Measurements from ENCODE around the gene SNX25.

Gene SNX25

DNA sequence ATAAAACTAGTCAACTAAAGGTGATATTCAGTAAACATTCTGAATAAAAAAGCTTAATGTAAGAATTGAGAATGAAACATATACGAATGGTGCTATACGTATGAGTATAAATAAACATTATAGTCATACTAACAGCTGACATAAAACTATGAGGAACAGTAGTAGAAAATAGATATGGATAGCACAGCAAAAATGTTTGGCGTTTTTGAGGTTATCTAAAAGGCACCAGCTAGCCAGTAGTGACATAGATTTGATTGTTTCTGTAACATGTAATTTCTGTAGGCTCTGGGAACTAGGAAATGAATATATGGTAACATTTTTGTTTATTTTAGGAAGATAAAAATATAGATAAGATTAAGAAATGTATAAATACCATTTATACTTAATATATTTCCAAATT is 69.3 kb downstream of the SNX25 start:
- Histone ChIP-seq H3K27ac (ENCODE audit: insufficient read depth, low read depth, low read length, poor library complexity, severe bottlenecking) (no peak overlapping the region), H3K4me1 (ENCODE audit: control insufficient read depth, insufficient read depth, low read length) (no peaks in the 10 kb centered on the region), H3K27me3 (ENCODE audit: control insufficient read depth, insufficient read depth, low read length, poor library complexity, severe bottlenecking) (no peaks in the 10 kb centered on the region), H3K36me3 (ENCODE audit: control insufficient read depth, insufficient read depth, low read length) (no peaks in the 10 kb centered on the region), H3K4me3 (ENCODE audit: insufficient read depth, low read depth, low read length) (no peak overlapping the region), H3K9me3 (ENCODE audit: control insufficient read depth, low read length) (no peaks in the 10 kb centered on the region)
- WGBS, 2 experiments, result 96 to 98% methylated on average over 1 to 3 of the region's 3 CpGs

DNA sequence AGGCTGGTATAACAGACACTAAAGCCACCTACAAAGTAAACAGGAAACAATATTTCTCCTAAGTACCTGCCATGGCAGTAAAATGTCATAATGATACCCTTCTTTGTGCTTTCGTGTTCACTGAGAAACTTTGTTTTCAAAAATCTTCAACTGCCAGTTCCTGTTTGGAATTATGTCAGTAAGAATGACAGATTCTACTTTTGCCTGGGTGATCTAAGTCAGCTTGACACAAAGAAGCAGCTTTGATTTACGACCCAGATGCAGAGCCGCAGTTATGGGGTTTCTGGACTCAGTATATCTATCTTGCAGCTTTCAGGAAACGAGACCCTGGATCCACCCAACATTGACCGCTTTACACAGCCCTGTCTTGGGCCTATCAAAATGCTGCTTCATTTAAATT is 71.2 kb downstream of the SNX25 start:
- H3K4me1 ChIP-seq (ENCODE audit: control insufficient read depth, insufficient read depth, low read length), result no peaks in the 10 kb centered on the region
- 93 to 96% methylated on average over 5 of the region's 5 CpGs for WGBS, 2 experiments
- H3K9me3 ChIP-seq (ENCODE audit: control insufficient read depth, low read length), result no peaks in the 10 kb centered on the region
- no peaks in the 10 kb centered on the region for H3K27me3 ChIP-seq (ENCODE audit: control insufficient read depth, insufficient read depth, low read length, poor library complexity, severe bottlenecking)
- no peaks in the 10 kb centered on the region for H3K36me3 ChIP-seq (ENCODE audit: control insufficient read depth, insufficient read depth, low read length)
- no peak overlapping the region for H3K27ac ChIP-seq (ENCODE audit: insufficient read depth, low read depth, low read length, poor library complexity, severe bottlenecking)
- no peak overlapping the region for H3K4me3 ChIP-seq (ENCODE audit: insufficient read depth, low read depth, low read length)

DNA sequence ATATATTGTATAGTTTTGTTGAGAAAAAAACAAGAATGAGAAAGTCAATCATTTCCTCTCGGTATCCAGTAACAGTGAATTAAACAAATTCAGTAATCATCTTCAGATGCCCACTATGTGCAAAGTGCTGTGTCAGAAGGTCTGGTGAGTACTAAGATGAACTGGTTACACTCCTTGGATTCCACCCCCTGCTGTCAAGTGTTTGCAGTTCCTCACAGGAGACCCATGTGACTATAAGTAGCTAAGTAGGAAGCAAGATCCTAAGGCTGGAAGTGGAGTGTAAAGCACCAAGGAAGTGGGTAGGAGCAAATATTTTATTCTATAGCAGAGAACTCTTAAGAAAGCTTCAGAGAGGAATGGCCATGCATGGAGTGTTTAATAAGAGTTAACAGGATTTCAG is 73.6 kb downstream of the SNX25 start:
- Histone ChIP-seq H3K4me1 (ENCODE audit: control insufficient read depth, insufficient read depth, low read length) (no peaks in the 10 kb centered on the region), H3K9me3 (ENCODE audit: control insufficient read depth, low read length) (no peaks in the 10 kb centered on the region), H3K27ac (ENCODE audit: insufficient read depth, low read depth, low read length, poor library complexity, severe bottlenecking) (no peak overlapping the region), H3K36me3 (ENCODE audit: control insufficient read depth, insufficient read depth, low read length) (no peaks in the 10 kb centered on the region), H3K4me3 (ENCODE audit: insufficient read depth, low read depth, low read length) (no peak overlapping the region), H3K27me3 (ENCODE audit: control insufficient read depth, insufficient read depth, low read length, poor library complexity, severe bottlenecking) (no peaks in the 10 kb centered on the region)
- 67 to 78% methylated on average over 1 of the region's 1 CpG for WGBS, 2 experiments

DNA sequence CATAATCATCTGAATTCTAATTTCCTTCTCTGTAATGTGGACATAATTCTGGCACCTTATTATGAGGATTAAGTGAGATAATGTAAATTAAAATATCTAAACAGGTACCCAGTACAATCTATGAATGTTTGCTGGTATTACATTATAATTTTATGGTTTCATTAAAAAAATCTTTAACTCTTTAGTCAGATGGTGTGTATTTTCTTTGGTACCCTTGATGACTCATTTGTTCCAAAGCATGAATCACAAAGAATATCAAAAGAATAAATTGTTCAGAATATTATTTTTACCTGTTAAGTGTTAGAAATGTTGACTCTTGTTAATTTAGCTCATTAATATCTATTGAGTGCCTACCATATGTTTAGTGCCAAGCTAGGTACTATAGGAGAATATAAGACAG is 74.3 kb downstream of the SNX25 start:
- Histone ChIP-seq H3K27ac (ENCODE audit: insufficient read depth, low read depth, low read length, poor library complexity, severe bottlenecking) (no peak overlapping the region), H3K4me1 (ENCODE audit: control insufficient read depth, insufficient read depth, low read length) (no peaks in the 10 kb centered on the region), H3K4me3 (ENCODE audit: insufficient read depth, low read depth, low read length) (no peak overlapping the region), H3K36me3 (ENCODE audit: control insufficient read depth, insufficient read depth, low read length) (no peaks in the 10 kb centered on the region), H3K9me3 (ENCODE audit: control insufficient read depth, low read length) (no peaks in the 10 kb centered on the region), H3K27me3 (ENCODE audit: control insufficient read depth, insufficient read depth, low read length, poor library complexity, severe bottlenecking) (no peaks in the 10 kb centered on the region)

DNA sequence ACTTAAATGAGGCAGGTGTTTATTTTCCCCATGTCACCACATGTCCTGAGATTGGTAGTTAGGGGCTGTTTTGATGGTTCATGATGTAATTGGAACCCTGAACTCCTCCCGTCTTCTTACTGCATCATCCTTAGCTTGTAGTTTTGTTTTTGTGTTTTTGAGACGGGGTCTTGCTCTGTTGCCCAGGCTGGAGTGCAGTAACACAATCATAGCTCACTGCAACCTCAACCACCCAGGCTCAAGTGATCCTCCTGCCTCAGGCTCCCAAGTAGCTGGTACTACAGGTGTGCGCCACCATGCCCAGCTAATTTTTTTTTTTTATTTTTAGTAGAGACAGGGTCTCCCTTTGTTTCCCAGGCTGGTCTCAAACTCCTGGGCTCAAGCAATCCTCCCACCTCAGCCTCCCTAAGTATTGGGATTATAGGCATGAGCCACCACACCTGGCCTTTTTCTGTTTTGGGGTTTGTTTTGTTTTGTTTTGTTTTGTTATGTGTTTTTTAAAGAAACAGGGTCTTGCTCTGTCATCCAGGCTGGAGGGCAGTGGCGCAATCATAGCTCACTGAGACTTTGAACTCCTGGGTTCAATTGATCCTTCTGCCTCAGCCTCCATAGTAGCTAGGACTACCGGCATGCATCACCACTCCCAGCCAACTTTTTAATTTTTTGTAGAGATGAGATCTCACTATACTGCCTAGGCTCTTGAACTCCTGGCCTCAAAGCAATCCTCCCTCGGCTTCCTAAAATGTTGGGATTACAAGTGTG is 76.4 kb downstream of the SNX25 start:
- H3K36me3 ChIP-seq (ENCODE audit: control insufficient read depth, insufficient read depth, low read length), result no peaks in the 10 kb centered on the region
- no peaks in the 10 kb centered on the region for H3K27me3 ChIP-seq (ENCODE audit: control insufficient read depth, insufficient read depth, low read length, poor library complexity, severe bottlenecking)
- no peaks in the 10 kb centered on the region for H3K9me3 ChIP-seq (ENCODE audit: control insufficient read depth, low read length)
- 92 to 93% methylated on average over 6 of the region's 6 CpGs for WGBS, 2 experiments
- no peak overlapping the region for H3K4me3 ChIP-seq (ENCODE audit: insufficient read depth, low read depth, low read length)
- H3K27ac ChIP-seq (ENCODE audit: insufficient read depth, low read depth, low read length, poor library complexity, severe bottlenecking), result no peak overlapping the region
- no peaks in the 10 kb centered on the region for H3K4me1 ChIP-seq (ENCODE audit: control insufficient read depth, insufficient read depth, low read length)

DNA sequence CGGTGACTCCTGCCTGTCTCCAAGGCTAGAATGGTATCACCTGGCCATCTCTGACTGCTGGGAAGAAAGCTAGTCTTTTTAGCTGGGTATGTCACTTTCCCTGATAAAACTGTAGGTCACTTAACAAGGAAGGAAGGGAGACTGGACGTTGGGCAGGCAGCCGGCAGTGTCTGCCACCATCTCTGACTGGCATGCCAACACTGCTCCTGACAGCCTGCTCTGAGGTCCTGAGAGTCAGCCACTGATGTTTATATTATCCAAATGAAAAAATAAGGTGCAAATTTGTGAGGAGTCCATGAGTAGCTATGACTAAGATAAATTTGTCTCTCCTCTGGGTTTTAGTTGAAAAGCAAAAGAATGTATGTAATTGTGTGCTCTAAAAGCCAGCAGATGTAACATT is 77.2 kb downstream of the SNX25 start:
- H3K27ac ChIP-seq (ENCODE audit: insufficient read depth, low read depth, low read length, poor library complexity, severe bottlenecking), result no peak overlapping the region
- H3K27me3 ChIP-seq (ENCODE audit: control insufficient read depth, insufficient read depth, low read length, poor library complexity, severe bottlenecking), result no peaks in the 10 kb centered on the region
- H3K36me3 ChIP-seq (ENCODE audit: control insufficient read depth, insufficient read depth, low read length), result no peaks in the 10 kb centered on the region
- H3K9me3 ChIP-seq (ENCODE audit: control insufficient read depth, low read length), result no peaks in the 10 kb centered on the region
- no peak overlapping the region for H3K4me3 ChIP-seq (ENCODE audit: insufficient read depth, low read depth, low read length)
- H3K4me1 ChIP-seq (ENCODE audit: control insufficient read depth, insufficient read depth, low read length), result no peaks in the 10 kb centered on the region
- 93 to 94% methylated on average over 3 of the region's 3 CpGs for WGBS, 2 experiments

DNA sequence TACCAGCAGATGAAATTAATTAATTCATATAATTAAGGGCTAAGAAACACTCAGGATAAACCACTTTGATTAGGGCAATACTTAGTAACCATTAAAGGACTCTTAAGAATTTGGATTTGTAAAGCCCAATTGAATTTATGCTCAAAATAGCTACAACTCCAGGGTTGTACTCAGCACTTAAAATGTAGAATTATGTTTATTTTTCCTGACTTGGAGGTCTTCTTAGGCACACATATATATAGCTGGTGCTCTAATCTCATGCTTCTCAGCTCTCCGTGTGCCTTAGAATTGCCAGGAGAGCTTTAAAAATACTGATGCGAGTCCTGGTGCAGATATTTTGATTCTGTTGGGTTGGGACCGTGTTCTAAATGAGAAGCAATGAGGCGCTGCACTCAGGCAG is 77.6 kb downstream of the SNX25 start:
- Histone ChIP-seq H3K27me3 (ENCODE audit: control insufficient read depth, insufficient read depth, low read length, poor library complexity, severe bottlenecking) (no peaks in the 10 kb centered on the region), H3K27ac (ENCODE audit: insufficient read depth, low read depth, low read length, poor library complexity, severe bottlenecking) (no peak overlapping the region), H3K9me3 (ENCODE audit: control insufficient read depth, low read length) (no peaks in the 10 kb centered on the region), H3K4me1 (ENCODE audit: control insufficient read depth, insufficient read depth, low read length) (no peaks in the 10 kb centered on the region), H3K36me3 (ENCODE audit: control insufficient read depth, insufficient read depth, low read length) (no peaks in the 10 kb centered on the region), H3K4me3 (ENCODE audit: insufficient read depth, low read depth, low read length) (no peak overlapping the region)
- 92 to 93% methylated on average over 4 of the region's 4 CpGs for WGBS, 2 experiments

DNA sequence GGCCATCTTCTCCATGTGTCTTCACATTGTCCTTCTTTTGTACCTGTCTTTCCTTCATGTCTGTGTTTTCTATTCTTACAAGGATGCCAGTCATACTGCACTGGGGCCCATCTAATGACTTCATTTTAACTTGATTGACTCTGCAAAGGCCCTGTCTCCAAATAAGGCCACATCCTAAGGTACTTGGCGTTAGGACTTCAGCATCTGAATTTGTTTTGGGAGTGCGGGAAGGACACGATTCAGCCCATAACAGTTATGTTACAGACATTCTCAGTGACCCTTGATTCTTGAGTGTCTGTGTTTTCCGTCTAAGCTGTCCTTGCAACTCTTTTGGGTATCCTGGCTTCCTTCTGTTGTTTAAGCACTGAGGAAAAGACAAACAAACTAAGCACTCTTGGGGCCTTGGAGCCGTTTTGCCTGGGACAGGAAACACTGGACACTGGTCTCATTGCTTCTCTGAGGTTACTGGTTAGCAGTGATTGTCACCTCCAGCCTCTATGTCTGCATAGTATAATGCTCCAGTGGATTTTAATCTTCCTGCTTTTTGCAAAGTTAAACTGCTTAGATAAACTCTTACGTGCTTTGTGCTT is 80.7 kb downstream of the SNX25 start:
- Histone ChIP-seq H3K9me3 (ENCODE audit: control insufficient read depth, low read length) (no peaks in the 10 kb centered on the region), H3K4me3 (ENCODE audit: insufficient read depth, low read depth, low read length) (no peak overlapping the region), H3K4me1 (ENCODE audit: control insufficient read depth, insufficient read depth, low read length) (no peaks in the 10 kb centered on the region), H3K27ac (ENCODE audit: insufficient read depth, low read depth, low read length, poor library complexity, severe bottlenecking) (no peak overlapping the region), H3K27me3 (ENCODE audit: control insufficient read depth, insufficient read depth, low read length, poor library complexity, severe bottlenecking) (no peaks in the 10 kb centered on the region), H3K36me3 (ENCODE audit: control insufficient read depth, insufficient read depth, low read length) (peaks cover 9% of the 10 kb centered on the region)
- 94 to 95% methylated on average over 6 of the region's 6 CpGs for WGBS, 2 experiments

DNA sequence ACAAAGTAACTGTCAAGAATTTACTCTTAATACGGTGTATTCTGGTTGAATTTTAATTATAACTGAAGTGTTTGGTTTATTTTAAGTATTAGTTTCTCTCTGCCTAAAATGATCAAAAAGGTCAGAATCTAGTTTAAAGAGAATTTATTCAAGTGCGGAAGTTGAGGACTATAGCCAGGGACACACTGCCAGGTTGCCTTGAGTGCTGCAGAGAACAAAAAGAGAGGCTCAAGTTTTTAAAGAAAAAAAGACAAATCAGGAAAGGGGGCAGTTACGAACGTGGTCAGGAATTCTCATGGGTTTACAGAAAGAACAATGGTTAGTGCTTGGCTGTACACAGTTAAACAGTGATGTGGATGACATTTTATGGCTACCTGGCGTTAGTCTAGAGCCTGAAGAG is 81.3 kb downstream of the SNX25 start:
- Histone ChIP-seq H3K4me1 (ENCODE audit: control insufficient read depth, insufficient read depth, low read length) (no peaks in the 10 kb centered on the region), H3K27me3 (ENCODE audit: control insufficient read depth, insufficient read depth, low read length, poor library complexity, severe bottlenecking) (no peaks in the 10 kb centered on the region), H3K36me3 (ENCODE audit: control insufficient read depth, insufficient read depth, low read length) (peaks cover 9% of the 10 kb centered on the region), H3K9me3 (ENCODE audit: control insufficient read depth, low read length) (no peaks in the 10 kb centered on the region), H3K27ac (ENCODE audit: insufficient read depth, low read depth, low read length, poor library complexity, severe bottlenecking) (no peak overlapping the region), H3K4me3 (ENCODE audit: insufficient read depth, low read depth, low read length) (no peak overlapping the region)
- 72 to 73% methylated on average over 5 of the region's 5 CpGs for WGBS, 2 experiments

DNA sequence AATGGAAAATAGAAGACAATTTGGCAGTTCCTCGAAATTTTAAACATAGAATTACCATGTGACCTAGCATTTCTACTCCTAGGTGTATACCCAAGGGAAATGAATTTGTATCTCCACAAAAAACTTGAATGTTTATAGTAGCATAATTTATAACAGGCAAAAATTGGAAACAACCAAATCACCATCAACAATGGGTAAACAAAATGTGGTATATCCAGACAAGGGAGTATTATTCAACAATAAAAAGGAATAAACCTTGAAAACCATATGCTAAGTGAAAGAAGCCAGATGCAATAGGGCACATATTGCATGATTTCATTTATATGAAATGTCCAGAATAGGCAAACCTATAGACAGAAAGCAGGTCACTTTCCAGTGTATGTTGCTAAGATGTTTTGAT is 83.8 kb downstream of the SNX25 start:
- Histone ChIP-seq H3K9me3 (ENCODE audit: control insufficient read depth, low read length) (no peaks in the 10 kb centered on the region), H3K4me3 (ENCODE audit: insufficient read depth, low read depth, low read length) (no peak overlapping the region), H3K27ac (ENCODE audit: insufficient read depth, low read depth, low read length, poor library complexity, severe bottlenecking) (no peak overlapping the region), H3K4me1 (ENCODE audit: control insufficient read depth, insufficient read depth, low read length) (no peaks in the 10 kb centered on the region), H3K27me3 (ENCODE audit: control insufficient read depth, insufficient read depth, low read length, poor library complexity, severe bottlenecking) (no peaks in the 10 kb centered on the region), H3K36me3 (ENCODE audit: control insufficient read depth, insufficient read depth, low read length) (peaks cover 9% of the 10 kb centered on the region)
- WGBS, 2 experiments, result 94% methylated on average over 1 of the region's 1 CpG; no CpG with 5 or more reads in 1 of the 2 experiments
